Measurements from ENCODE around the gene ADAP1. TPM values are rescaled to one million over a fixed set of nuclear protein-coding genes. Genes with fewer than 3 reads are reported as not detected.

The ADAP1 gene
- total RNA-seq, 1 donor from 2014 or later = 11.9 TPM

DNA sequence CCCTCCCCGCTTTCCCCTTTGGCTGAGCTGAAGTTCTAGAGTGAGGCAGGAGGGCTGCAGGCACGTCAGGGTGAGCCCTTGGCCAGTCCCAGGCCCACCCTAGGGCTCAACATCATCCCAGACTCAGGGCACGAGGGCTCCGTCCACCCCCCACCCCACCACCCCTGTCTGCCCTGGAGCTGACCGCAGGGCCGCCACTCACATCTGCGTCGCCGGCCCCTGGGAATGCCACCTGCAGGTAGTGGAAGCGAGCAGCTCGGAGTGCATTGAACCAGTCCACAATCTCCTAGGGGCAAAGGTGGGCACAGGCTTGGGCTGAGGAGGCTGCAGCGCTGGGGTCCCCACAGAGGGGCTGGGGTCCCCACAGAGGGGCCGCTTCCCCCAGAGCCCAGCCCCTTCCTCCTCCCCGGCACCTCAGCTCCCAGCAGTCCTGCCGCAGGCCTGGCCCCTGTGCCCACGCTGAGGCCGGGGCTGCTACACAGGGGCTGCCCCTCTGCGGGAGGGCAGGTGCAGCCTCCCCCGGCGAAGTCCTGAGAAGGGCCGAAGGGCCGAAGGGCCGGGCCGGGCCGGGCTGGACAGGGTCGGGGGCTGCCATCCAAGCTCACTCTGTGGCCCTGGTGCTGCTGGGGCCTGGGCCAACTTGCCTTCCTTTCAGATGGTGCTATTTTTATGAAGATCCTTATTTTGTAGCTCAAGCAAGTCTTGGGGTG, 54.0 kb downstream of the ADAP1 start:
- DNase-seq (no peak), ATAC-seq (ENCODE audit: low read depth) (no peak)
- Mint-ChIP-seq H3K4me1 (peaks cover 2% of the 10 kb centered on the region), H3K4me3 (no peak overlapping the region), H3K9me3 (no peaks in the 10 kb centered on the region), H3K36me3 (ENCODE audit: low read depth) (peaks cover 19% of the 10 kb centered on the region), H3K27ac (no peak overlapping the region), H3K27me3 (peaks cover 2% of the 10 kb centered on the region)
- intact Hi-C loops (cut with micrococcal nuclease) = no loop called here
- TF ChIP-seq CTCF (IDR thresholded peaks at IDR 0.05) = no peak
- ChIA-PET POLR2A (no interaction called here), CTCF (no interaction called here)

- H3K4me3 Mint-ChIP-seq = no peak overlapping the region
- intact Hi-C loops (cut with micrococcal nuclease) = no loop called here
These were observed 54.7 kb downstream of the ADAP1 start for GRCh38 chr7:899806-900205.

DNA sequence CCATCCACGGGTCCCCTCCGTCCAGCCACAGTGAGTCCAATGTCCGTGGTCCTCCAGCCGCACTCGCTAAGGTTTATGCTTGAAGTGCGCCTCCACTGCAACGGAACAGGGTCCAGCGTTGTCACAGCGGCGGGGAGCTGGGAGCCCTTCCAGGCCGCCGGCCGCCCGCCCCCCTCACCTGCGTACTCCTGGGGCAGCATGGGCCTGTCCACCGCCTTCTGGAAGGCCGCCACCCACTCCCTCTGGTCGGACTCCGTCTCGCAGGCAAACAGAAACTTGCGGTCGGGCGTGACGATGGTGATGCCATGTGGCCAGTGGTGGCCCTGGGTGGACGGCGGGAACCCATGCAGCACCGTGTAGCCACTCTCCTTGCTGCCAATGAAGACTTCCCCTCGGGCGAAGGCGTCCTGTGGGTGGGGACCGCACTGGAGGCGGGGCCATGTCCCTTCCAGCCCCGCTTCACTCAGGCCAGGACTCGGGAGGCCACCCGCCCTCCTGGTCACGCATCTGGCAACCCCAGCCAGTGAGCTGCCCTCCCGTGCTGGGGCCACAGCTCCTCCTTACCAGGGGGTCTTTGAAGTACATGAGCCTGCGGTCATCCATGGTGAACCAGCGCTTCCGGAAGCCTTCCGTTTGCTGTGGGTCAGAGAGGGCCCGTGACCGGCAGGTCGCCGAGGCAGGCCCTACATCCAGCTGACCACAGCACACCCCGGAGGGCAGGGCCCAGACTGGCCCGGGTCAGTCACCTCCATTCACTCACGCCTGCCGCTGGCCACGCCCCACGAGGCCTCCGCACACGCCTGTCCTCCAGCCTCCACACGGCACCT, 55.4 kb downstream of the ADAP1 start:
- no peak overlapping the region for H3K4me3 Mint-ChIP-seq
- TF ChIP-seq CTCF (IDR thresholded peaks at IDR 0.05) = no peak
- DNase-seq = no peak
- no peak for ATAC-seq (ENCODE audit: low read depth)
- POLR2A ChIA-PET = no interaction called here
- H3K36me3 Mint-ChIP-seq (ENCODE audit: low read depth) = peaks cover 33% of the 10 kb centered on the region
- CTCF ChIA-PET = no interaction called here
- peaks cover 2% of the 10 kb centered on the region for H3K4me1 Mint-ChIP-seq
- H3K27me3 Mint-ChIP-seq = no peaks in the 10 kb centered on the region
- intact Hi-C loops (cut with micrococcal nuclease) = no loop called here
- H3K27ac Mint-ChIP-seq = no peak overlapping the region
- no peaks in the 10 kb centered on the region for H3K9me3 Mint-ChIP-seq

More at GRCh38 chr7:899806-900205, 54.7 kb downstream of the ADAP1 start:
- Mint-ChIP-seq H3K36me3 (ENCODE audit: low read depth) (peaks cover 26% of the 10 kb centered on the region), H3K27me3 (no peaks in the 10 kb centered on the region), H3K9me3 (no peaks in the 10 kb centered on the region), H3K4me1 (peaks cover 2% of the 10 kb centered on the region), H3K27ac (no peak overlapping the region)
- CTCF ChIA-PET = no interaction called here
- ATAC-seq (ENCODE audit: low read depth) (no peak), DNase-seq (no peak)
- no peak for TF ChIP-seq CTCF (IDR thresholded peaks at IDR 0.05)
- POLR2A ChIA-PET = no interaction called here

- TF ChIP-seq CTCF (IDR thresholded peaks at IDR 0.05) = no peak
- Mint-ChIP-seq H3K4me3 (no peak overlapping the region), H3K27me3 (no peaks in the 10 kb centered on the region), H3K9me3 (no peaks in the 10 kb centered on the region), H3K36me3 (ENCODE audit: low read depth) (peaks cover 39% of the 10 kb centered on the region), H3K27ac (no peak overlapping the region), H3K4me1 (peaks cover 2% of the 10 kb centered on the region)
- ChIA-PET POLR2A (no interaction called here), CTCF (no interaction called here)
- no peak for DNase-seq
- intact Hi-C loops (cut with micrococcal nuclease) = no loop called here
- no peak for ATAC-seq (ENCODE audit: low read depth)
These were observed 56.0 kb downstream of the ADAP1 start for GRCh38 chr7:898460-898854.

DNA sequence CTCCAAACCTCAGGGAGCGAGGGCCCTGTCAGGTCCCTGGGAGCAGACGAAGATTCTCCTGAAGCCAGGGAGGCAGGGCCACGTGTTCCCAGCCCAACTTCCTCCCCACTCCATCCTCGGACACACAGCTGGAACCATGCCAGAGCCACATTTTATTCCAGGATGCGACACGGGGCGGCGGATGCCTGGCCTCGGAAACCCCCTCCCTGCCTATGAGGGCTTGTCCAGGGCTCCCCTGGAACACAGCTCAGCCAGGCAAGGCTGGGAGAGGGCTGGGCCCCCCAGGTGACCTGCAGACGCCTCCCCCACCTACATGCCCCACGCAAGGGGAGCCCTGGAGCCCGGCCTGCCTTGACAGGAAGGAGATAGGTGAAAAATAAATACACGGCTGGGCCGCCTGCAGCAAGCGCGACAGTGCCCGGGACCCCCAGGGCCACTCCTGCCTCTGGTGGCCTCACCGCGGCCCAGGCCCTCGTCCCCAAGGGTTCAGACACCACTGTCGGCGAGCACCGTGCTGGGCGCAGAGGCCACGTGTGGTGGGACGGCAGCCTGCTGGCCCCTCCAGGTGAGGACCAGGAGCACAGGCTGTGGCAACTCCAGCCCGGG, 56.6 kb downstream of the ADAP1 start:
- no peaks in the 10 kb centered on the region for H3K9me3 Mint-ChIP-seq
- DNase-seq (no peak), ATAC-seq (ENCODE audit: low read depth) (no peak)
- H3K4me3 Mint-ChIP-seq = no peak overlapping the region
- ChIA-PET POLR2A (no interaction called here), CTCF (no interaction called here)
- intact Hi-C loops (cut with micrococcal nuclease) = no loop called here
- H3K27me3 Mint-ChIP-seq = no peaks in the 10 kb centered on the region
- no peak overlapping the region for H3K27ac Mint-ChIP-seq
- TF ChIP-seq CTCF (IDR thresholded peaks at IDR 0.05) = no peak
- H3K36me3 Mint-ChIP-seq (ENCODE audit: low read depth) = peaks cover 45% of the 10 kb centered on the region
- peaks cover 2% of the 10 kb centered on the region for H3K4me1 Mint-ChIP-seq
